Ramos (cell line): ENCODE measurements around the gene TCHP.

Experiments
- in situ Hi-C: fragments of 300-500 bp; cut with MboI; formaldehyde crosslinking; loops from one replicate; pipeline ENCODE4 v1.14.3; 2022; ENCODE audit warnings: low sequenced_read_pairs; ENCODE audit not compliant: unreplicated experiment

Gene TCHP

DNA sequence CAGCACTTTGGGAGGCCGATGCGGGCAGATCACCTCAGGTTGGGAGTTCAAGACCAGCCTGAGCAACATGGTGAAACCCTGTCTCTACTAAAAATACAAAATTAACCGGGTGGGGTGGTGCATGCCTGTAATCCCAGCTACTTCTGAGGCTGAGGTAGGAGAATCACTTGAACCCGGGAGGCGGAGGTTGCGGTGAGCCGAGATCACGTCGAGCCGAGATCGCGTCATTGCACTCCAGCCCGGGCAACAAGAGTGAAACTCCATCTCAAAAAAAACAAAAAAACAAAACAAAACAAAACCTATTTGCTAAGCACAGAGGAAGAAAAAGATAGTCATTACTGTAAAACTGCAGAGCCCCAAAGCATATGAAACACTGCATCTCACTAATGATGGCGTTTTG, 29.3 kb downstream of the TCHP start:
- in situ Hi-C loops: loop anchor here (5.0 kb wide), 1 partner anchor 72 kb away; no protein-coding TSS in a partner anchor

DNA sequence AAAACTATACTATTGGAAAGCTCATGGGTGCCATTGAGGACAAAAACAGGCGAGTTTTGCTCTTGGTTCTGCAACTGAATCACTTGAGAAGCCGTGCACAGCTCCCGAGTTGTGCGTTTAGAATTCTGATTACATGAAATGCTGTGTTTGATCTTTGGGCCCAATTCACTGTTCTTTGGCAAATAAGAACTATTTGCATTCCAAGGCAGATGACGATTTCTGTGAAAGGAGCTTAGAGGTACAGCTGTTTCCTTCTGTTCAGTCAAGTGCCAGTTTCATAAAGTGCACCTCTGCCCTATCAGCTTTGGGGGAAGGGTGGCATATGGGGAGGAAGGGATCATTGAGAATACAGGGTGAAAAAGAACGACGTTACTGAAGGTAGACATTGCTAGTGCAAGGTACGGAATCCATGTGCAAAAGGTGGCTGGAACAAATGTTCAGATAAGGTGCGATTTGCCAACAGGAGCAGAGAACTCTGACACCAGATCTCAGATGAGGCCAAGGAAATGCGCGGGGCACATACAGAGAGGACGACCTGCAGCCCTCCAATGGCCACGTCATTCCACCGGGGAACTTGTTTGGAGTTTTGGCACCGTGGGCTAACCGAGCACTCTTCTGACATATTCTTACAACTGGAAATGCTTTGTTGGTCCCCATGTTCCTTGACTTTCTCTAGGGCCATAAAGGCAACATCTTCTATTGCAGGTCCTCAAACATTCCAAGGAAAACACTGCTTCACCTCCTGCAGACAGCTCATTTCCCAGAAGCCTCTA, 30.1 kb downstream of the TCHP start:
- in situ Hi-C loops: no loop called here

DNA sequence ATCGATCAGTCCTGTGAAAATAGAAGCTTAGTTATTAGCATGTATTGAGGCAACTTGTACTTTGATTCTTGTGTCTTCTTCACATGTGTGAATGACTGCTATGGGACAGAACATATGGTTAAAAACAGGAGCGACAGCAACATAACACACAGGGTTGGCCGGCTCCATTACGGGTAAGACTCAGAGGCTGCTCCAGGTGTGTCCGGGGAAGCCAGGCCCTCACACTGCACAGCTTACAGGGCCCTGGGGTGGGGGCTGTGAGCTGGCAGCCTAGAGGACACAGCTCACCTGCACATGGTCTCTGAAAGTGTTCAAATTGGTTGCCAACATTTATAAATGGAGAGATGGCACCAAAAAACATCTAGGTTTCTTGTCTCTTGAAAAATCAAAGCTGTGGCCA, 31.1 kb downstream of the TCHP start:
- in situ Hi-C loops: no loop called here

DNA sequence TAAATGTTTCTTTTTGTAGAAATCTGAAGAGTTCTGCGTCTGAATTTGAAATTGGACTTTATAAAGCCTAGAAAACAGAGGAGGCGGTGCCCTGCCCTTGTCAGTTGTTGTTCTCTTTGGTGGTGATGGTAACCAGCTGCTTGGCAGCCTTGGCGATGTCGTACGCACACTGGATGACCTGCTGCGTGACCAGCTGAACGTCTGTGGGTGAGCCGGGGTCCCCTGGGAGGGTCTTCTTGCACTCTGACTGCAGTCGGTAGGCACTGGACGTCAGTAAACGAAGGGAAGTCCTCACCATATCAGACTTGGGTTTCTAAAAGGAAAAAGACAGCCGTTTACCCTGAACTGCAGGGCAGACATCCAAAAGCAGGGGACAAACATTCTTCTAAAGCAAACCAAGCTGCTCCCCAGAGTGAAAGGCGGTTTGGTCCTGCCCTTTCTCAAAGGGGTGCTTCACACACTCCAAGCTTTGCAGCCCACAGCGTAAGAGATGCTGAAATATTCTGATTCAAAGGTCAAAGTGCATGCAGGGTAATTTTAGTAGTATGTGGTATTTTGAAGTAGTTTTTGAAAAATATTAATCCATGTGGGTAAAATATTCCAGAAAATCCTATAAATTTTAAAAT, 32.9 kb downstream of the TCHP start:
- in situ Hi-C loops: no loop called here

DNA sequence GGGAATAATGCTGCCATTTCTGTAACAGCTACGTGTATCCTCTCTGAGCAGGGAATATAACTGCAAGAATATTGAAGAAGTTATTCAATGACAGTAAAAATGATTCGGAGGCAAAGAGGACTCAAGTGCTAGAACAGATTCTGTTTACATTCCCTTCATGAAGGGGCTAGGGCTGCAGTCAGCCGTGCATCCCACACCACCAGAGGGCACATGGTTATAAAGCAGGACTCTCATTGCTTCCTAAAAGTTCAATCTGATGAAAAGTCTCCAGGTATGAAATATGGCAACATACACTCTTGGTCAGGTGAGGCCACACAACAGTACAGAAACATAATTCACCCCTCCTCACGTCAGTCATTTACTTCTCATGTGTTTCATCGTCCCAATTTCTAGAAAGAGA, 34.0 kb downstream of the TCHP start:
- in situ Hi-C loops: no loop called here

DNA sequence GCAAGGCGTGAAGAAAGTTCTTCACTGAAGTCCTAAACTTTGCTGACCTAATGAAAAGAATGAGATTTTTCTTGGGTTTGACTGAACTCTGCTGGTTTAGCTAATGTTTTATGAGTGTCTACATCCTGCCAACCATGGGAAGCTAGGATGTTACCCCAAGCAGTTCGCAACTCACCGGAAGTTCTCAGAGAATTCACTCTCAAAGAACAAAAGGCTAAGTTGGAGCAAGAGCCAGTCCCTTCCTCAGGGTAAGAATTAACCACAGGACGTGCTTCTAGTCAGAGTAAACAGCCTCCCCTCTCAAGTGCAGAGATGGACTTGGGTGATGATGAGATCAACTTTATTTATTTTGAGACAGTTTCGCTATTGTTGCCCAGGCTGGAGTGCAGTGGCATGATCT, 37.3 kb downstream of the TCHP start:
- in situ Hi-C loops: no loop called here

DNA sequence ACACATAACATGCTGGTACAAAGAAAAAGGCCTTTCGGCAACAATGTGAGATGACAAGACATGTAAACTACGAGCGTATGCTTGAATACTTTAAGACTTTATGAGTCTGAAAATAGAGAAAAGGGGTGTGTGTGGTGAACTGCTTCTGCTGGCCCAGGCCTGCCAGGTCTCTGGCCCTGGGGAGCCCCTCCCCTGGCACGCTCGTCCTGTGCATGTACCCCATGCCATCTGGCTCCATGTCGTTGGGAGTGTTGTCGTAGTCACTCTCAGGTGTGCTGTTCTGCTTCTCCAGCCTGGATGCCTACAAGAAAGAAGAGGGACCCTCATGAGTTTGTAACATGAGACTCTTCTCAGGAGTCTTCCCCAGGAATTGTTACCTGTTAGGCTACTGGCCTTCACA, 38.9 kb downstream of the TCHP start:
- in situ Hi-C loops: no loop called here

DNA sequence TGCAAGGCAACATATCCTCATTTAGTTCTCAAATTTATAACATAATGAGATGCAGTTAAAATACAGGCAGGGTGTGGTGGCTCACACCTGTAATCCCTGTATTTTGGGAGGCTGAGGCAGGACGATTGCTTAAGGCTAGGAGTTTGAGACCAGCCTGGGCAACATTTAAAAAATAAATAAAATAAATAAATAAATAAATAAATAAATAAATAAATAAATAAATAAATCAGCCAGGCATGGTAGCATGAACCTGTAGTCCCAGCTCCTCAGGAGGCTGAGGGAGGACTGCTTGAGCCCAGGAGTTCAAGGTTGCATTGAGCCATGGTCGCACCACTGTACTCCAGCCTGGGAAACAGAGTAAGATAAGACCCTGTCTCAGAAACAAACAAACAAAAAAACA, 39.4 kb downstream of the TCHP start:
- in situ Hi-C loops: no loop called here

DNA sequence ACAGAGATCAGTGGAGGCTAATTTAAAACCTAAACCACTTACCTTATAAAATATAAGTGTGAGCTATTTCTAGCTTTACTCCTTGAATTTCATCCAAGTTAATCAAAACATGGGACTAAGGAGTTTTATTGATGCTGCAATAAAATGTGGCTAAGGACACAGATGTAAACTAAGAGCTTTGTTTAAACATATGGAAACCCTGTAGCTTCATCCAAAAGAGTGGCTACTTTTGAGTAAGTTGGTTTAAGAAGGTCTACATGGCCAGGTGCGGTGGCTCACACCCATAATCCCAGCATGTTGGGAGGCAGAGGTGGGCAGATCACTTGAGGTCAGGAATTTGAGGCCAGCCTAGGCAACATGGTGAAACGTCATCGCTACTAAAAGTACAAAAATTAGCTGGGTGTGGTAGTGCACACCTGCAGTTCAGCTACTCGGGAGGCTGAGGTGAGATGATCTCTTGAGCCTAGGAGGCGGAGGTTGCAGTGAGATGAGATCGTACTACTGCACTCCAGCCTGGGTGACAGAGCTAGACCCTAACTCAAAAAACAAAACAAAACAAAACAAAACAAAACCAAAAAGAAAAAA, 40.4 kb downstream of the TCHP start:
- in situ Hi-C loops: no loop called here

DNA sequence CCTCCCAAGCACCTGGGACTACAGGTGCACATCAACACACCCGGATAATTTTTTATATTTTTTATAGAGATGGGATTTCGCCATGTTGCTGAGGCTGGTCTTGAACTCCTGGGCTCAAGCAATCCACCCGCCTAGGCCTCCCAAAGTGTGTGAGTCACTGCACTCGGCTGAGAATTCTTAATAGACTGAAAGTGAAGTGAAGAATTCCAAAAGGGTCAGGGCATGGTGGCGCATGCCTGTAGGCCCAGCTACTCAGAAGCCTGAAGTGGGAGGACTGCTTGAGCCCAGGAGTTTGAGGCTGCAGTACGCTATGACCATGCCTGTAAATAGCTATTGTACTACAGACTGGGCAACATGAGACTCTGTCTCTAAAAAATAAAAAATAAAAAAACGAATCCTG, 43.7 kb downstream of the TCHP start:
- in situ Hi-C loops: no loop called here

DNA sequence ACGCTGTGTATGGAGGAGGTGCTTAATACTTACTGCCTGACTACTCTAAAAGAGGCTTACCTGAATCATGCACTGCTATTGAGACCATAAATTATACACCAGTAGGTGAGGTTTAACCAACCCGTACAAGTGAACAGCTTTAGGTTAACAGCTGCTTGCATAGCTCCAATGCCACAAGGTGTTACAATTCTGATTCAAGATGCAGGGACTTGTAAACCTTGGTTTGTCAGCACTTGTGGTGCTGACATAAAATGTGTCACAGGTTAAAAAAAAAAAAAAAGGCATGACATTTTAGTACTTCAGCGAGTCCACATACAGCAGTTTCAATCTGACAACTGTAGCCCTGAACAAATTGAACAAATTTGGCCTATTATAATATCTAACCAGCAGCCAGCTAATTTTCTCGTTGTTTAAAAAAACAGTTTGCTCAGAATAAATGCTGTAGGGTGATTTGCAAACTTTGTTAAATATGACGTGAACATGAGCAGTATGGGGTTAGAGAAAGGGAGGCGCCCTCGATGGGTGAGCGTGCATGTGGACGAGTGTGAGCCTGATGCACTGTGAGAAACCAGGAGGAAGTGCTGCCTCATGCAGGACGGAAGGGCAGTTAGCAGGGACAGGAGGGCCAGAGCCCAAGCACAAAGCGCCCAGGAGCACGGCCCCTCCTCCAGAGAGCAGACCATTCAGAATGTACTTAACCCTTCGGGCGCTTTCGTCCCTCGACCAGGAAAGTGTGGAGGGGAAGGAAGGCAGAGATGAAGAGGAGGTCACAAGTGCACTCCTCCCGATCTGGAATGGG, 44.7 kb downstream of the TCHP start:
- in situ Hi-C loops: no loop called here

DNA sequence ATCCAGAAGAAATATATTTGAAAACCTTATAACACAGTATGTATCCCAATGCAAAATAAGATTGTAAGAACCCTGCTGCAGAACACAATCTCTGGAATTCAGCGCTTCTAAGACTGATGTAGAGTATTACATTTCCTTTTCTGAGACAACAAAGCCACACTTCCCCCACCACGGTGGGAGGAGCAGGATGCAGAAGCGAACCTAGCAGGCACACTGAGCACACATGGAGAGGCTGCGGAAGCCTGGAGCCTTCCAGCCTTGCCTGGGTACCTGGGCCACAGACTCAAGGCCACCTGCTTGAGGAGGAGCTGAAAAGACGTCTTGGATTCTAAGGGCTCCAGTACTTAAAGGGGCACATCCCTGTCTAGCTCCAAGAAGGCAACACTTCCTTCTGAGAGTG, 46.4 kb downstream of the TCHP start:
- in situ Hi-C loops: no loop called here

DNA sequence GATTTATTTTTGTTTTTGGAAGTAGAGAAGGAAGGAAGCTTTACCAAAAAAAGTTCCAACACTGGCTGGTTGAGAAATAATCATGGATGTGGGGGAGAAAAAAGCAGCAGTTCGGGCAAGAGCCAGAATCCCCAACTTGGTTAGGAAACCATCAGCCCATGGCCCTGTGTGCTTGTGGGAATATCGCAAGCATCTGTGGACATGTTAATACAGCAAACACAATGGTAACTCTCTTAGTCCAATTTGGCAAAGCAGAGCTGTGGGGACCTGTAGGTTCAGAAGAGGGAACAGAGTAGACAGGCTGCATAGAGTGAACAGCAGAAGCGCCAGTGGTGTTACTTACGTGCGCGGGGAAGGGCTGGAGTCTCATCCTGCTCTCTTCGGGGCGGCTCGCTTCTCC, 46.8 kb downstream of the TCHP start:
- in situ Hi-C loops: no loop called here

DNA sequence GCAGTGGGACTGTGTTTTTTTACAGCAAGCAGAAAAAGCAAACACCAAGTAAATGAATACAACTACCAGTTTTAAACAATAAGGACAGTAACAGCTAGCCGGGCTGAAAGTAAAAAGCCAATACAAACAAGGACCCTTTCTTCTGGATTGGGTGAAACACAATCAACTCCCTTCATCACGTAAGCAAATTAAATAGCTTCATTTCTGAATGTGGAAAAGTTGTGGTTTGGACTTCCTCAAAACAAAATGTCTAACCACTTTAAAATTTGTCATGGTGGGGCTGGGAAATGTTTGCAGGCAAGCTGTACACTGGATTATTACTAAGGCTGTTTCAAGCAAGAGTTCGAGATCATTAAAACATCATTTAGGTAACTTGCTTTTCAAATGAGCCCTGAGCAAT, 47.4 kb downstream of the TCHP start:
- in situ Hi-C loops: no loop called here

DNA sequence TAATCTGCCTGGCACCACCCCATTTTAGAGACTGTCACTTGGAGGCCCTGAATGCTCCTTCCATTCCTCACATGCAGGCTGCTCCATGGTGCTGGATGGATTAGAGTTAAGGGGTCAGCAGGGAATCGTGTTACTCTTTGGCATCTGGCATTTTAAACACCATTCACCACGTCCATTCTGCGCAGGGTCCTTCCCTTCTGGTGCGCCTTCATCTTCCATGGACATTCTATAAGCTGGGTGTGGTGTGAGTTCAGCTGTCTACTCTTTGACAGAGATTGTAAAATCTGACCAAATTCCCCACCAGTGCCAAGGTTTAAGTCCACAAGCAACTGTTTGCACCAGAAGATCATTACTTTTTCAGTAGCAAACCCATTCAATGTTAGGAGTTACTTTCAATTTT, 48.3 kb downstream of the TCHP start:
- in situ Hi-C loops: no loop called here

DNA sequence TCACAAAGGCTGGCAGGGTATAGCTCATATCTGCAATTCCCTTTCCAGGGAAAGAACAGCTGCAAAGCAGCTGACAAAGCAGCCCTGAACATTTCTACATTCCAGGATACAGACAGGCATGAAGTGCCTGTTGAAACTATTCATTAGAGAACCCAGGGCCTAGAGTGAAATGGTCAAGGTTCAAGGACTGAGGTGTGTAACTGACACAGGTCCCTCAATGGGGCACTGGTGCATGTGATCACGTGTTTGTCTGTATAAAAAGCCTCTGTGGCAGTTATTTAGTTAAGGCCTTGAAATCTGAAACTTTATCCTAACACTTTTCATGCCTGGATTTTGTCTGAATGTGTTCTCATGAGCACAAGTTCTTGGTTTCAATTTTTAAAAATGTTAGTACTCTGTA, 49.0 kb downstream of the TCHP start:
- in situ Hi-C loops: no loop called here

DNA sequence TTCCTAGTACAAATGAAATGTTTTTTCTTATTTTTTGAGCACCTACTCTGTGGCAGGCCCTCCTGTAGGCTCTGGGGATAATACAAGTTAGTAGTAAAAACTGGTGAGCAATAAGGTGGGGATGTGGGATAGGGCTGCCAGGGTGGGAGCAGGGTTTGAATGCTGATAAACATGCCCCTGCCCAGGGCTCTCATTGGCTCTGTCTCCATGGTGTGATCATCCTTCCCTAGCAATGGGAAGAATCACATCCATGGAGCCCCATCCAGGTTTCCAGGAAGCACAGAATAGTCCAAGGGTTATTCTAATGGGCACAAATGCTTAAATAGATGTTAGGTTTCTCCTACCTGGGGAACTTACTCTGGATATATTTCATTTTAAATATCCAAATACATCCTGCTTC, 50.6 kb downstream of the TCHP start:
- in situ Hi-C loops: no loop called here

DNA sequence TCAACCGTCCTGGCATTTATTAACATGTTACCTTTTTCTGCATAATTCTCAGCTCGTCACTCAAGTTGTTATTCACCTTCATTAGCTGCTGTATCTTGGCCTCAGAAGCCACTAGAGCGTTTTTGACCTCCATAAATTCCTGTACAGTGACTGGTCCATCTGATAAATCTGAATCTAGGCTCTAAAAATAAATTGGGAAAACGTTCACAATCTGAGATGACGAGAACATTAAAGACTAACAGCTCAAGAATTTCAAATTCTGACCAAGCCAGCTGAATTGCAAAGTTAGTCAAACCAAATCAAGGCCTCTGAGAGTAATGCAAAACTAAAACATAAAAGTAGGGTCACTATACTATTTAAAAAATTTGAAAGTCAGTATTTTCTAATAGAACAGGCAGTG, 51.1 kb downstream of the TCHP start:
- in situ Hi-C loops: no loop called here

DNA sequence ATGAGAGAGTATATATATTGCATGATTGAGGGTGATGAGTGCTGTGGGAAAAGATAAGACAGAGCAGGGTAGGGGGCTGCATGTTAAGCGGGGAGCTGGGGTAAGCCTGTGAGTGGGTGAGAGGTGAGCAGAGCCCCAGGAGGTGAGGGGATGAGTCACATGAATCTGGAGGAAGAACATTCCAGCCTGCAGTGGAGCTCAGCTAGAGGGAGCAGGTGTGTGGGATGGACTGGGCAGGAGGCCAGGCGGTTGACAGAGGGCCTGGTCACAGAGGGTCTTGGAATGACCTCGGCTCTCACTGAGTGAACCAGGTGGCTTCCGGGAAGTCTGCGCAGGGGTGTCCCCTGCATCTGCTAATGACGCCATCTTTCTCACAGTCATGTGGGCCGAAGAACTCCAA, 51.7 kb downstream of the TCHP start:
- in situ Hi-C loops: no loop called here

DNA sequence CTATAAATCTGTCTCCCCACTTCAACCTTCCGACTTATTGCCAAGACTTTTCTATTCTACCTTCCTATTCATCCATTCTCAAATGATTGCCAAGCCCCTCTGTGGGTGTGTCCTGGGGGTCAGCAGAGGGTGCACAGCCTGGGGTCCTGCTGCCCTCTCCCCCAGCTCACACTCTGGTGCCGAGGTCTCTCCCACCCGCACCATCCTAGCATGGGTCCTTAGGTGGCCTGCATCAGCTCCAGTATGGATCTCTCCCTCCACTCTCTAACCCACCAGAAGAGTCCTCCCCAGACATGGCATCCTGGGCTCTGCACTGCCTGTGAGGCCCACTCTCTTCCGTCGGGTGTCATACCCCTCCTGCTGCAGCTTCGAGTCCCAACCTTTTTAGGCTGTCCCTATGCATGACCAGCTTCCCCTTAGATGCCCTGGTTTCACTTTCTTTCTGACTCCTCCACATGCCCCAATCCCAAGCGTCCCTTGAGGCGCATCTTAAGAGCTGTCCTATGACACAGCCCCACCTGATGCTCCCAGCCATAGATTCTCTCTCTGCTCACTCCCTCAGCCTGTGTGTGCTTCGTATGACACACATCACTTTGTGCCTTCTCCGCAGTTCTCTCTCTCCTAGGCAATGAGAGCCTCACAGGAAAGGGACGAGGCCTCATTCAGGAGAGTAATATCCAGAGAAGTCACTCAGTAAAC, 52.2 kb downstream of the TCHP start:
- in situ Hi-C loops: no loop called here
